HG03135 (cell line): ENCODE data around the gene ACADL.

ENCODE experiments used
- ATAC-seq: cut with Tn5 transposase; IDR thresholded peaks from one replicate; pipeline ENCODE4 v1.9.1; 2021; ENCODE audit warnings: mild to moderate bottlenecking, moderate library complexity; ENCODE audit not compliant: unreplicated experiment

The ACADL gene

GRCh38 chr2:210171309-210172218 lies 53.7 kb downstream of the ACADL start, which contains the start of gene KANSL1L:
Gene KANSL1L (minus strand): TSS chr2:210171409. CDS start chr2:210154582, 16,827 bp downstream.
- peak; percentile 67 for ATAC-seq

DNA sequence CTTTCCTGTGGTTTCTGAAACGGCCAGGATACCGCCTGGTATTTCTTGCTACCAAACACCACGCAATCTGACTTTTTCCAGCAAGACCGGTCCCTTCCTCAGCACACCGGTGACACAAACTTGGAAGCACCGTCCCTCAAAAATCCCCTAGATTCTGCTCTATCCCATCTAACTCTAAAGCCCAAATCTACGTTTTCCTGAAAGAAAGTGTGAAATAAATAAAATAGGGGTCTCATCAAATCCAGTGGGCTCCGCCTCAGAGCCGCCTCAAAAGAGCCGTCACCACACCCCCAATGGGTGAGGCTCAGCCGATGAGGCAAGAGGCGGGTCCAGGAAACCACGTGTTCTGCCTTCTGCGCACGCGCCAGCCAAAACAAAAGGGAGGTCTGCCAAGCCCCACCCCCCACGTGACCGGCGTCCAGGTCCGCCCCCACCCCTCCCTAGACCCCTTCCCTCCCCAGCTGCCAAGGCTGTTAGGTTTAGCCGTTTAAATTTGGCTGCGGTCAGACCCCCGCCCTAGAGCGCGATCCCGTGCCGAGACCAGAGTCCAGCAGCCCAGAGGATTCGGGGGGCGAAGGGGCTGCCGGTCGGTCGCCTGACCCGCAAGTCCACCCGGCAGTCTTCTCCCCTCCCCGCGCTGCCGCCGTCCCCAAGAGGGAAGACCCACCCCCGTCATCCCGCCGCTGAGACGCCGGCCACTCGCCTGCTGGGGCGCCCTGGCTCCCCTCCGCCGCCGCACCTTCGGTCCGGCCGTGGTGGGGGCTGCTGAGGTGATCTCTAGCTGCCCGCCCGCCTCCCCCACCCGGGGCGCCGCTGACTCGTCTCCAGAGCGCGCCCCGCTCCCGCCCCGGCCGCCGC lies 54.6 kb downstream of the ACADL start:
- ATAC-seq: peak; percentile 68

DNA sequence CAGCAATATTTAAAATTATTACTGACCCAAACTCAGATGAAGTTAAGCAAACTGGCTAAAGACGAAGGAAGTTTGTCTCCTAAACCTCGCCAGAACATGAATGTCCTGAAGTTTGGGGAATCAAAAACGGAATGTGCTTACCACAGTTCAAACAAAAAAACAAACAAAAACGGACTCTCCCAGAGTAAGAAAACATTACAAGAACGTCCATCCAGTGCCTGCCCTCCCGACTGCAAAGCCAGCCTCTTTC lies 55.1 kb downstream of the ACADL start:
- no peak for ATAC-seq

GRCh38 chr2:210169516-210170195 lies 55.6 kb downstream of the ACADL start:
- ATAC-seq: peak; percentile 22

DNA sequence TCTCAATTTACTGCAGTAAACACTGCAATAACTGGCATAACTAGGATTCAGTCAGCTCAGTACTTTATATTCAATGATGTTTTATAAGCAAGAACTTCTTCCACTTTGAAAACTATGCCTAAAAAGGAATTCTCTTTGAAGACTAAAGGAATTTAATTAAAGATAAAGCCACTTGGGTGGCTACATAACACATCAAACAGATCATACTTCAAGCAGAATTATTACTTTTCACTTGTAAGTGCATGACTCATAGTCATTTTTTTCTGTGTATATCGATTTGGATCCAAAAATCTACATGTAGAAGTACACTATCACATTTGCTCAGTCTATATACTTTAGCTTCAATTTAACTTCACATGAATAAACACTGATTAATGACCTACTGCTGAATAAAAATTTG lies 58.0 kb downstream of the ACADL start:
- ATAC-seq: no peak

DNA sequence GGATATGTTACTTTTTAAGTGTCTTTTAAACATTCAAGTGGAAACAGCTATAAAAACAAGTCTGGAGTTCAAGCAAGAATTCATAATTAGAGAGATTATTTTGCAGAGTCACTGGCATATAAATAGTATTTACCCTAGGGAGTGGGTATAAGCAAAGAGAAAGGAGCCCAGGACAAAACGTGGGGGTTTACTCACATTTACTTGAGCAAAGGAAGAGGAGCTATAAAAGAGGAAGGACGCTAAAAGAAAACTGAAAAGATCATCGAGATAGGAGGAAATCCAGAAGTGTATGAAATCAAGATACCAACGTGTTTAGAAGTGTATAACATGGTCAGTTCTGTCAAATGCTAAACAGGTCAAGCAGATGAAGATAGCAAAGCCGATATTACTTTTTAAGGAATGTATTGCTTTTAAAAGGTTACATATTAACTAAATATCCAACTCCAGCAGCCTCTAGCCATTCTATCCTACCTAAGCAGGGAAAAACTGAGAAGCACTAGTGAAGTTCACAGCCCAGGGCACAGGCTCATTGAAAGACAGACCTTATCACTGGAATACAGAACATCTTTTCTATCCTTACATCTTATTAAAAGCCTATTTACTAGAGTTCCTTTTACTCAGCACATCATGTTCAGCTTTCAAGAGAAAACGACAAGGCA lies 62.7 kb downstream of the ACADL start:
- ATAC-seq: no peak

DNA sequence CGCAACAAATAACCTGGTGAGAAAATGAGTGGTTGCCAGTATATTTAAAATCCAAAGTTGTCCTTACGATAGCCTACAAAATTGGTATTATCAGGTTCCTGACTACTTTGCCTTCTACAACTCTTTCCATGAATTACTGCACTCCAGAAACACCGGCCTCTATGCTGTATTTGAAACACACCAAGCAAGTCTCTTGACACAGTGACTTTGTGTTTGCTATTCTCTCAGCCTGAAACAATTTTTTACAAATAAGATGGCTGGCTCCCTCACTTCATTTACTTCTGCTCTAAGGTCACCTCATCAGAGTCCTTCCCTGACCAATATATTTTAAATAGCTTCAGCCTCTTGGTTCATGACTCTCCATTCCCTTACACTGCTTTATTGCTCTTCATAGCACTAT lies 66.2 kb downstream of the ACADL start:
- no peak for ATAC-seq

GRCh38 chr2:210158236-210158635 lies 67.0 kb downstream of the ACADL start:
- ATAC-seq: no peak

DNA sequence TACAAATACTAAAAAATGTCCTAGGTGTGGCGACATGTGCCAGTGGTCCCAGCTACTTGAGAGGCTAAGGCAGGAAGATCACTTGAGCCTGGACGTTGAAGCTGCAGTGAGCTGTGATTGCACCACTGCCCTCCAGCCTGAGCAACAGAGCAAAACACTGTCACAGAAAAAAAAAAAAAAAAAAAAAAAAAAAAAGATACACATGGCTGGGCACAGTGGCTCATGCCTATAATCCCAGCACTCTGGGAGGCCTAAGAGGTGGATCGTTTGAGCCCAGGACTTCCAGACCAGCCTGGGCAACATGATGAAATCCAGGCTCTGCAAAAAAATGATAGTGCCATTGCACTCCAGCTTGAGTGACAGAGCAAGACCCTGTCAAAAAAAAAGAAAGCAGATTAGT lies 67.7 kb downstream of the ACADL start:
- ATAC-seq: no peak

- ATAC-seq: no peak
Observed at GRCh38 chr2:210147614-210148013, 77.6 kb downstream of the ACADL start.
